ENCODE data around the gene RGS7.

The RGS7 gene

DNA sequence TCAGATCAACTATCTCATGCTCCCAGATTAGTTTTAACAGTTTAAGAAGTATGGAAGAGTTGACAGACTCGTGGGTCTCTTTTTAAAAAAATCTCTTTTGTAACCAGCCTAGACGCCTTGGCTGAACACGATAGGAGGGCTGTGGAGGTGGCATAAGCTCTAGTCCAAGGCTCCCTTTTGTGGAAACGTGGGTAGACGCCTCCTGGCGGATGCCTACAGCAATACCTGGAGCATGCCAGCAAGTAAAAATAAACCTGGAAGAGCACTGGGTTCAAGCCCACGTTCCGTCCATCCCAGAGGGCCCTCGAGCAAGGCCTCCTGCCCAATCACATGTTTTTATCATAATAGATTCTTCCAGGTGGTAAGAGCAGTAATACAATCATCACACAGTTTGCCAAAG lies 87.9 kb downstream of the RGS7 start:
- no peak overlapping the region for H3K4me3 ChIP-seq (ENCODE audit: low read length)
- no peaks in the 10 kb centered on the region for H3K36me3 ChIP-seq (ENCODE audit: control insufficient read depth, insufficient read depth, low read length, severe bottlenecking)
- H3K9me3 ChIP-seq (ENCODE audit: control insufficient read depth, low read length) = peaks cover 9% of the 10 kb centered on the region
- DNase-seq (ENCODE audit: low read depth) = no peak
- no peak overlapping the region for H3K9ac ChIP-seq (ENCODE audit: low read length)
- H3K27me3 ChIP-seq (replicated peaks; ENCODE audit: control insufficient read depth, insufficient read depth, low read length) = no peaks in the 10 kb centered on the region
- no peaks in the 10 kb centered on the region for H3K4me1 ChIP-seq (ENCODE audit: control insufficient read depth, insufficient read depth, low read length)

DNA sequence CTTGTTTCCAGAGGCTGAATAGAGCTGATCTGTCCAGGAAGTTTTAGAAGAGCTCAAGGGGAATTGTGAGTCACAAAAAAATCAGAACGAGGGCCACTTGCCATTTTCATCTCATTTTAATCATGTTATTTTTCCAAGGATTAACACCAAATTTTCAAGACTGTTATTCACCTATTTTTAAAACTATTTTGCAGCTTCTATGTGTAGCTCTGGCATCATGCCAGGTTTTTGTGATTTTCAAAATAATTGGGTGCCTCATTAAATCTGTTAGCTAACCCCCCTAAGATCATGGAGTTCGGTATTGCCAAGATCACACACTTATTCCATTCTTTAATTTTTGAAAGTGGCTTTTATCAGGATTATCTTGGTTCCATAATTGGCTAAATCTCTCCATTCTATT lies 90.9 kb downstream of the RGS7 start:
- no peaks in the 10 kb centered on the region for H3K27me3 ChIP-seq (replicated peaks; ENCODE audit: control insufficient read depth, insufficient read depth, low read length)
- no peaks in the 10 kb centered on the region for H3K9me3 ChIP-seq (ENCODE audit: control insufficient read depth, low read length)
- H3K4me3 ChIP-seq (ENCODE audit: low read length) = no peak overlapping the region
- H3K4me1 ChIP-seq (ENCODE audit: control insufficient read depth, insufficient read depth, low read length) = no peaks in the 10 kb centered on the region
- DNase-seq (ENCODE audit: low read depth) = no peak
- H3K36me3 ChIP-seq (ENCODE audit: control insufficient read depth, insufficient read depth, low read length, severe bottlenecking) = no peaks in the 10 kb centered on the region
- H3K9ac ChIP-seq (ENCODE audit: low read length) = no peak overlapping the region

DNA sequence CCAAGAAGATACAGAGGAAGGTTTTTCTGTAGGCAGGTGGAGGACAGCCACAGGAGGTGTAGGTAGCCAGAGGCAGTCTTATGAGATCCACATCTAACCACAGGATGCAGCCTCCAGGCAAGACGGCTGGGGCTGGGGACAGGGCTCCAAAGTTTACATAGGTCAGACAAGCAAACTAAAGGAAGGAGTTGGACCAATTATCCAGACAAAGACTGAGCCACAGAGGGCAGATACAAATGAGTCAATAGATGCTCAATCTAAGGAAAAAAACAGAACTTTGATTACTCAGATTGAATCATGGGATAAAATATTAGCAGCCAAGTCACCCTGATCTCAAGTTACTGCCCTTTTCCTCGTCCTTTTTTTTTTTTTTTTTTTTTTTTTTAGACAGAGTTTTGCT lies 91.6 kb downstream of the RGS7 start:
- H3K27me3 ChIP-seq (replicated peaks; ENCODE audit: control insufficient read depth, insufficient read depth, low read length) = no peaks in the 10 kb centered on the region
- H3K4me1 ChIP-seq (ENCODE audit: control insufficient read depth, insufficient read depth, low read length) = no peaks in the 10 kb centered on the region
- H3K36me3 ChIP-seq (ENCODE audit: control insufficient read depth, insufficient read depth, low read length, severe bottlenecking) = no peaks in the 10 kb centered on the region
- H3K9me3 ChIP-seq (ENCODE audit: control insufficient read depth, low read length) = no peaks in the 10 kb centered on the region
- DNase-seq (ENCODE audit: low read depth) = no peak
- H3K4me3 ChIP-seq (ENCODE audit: low read length) = no peak overlapping the region
- no peak overlapping the region for H3K9ac ChIP-seq (ENCODE audit: low read length)

DNA sequence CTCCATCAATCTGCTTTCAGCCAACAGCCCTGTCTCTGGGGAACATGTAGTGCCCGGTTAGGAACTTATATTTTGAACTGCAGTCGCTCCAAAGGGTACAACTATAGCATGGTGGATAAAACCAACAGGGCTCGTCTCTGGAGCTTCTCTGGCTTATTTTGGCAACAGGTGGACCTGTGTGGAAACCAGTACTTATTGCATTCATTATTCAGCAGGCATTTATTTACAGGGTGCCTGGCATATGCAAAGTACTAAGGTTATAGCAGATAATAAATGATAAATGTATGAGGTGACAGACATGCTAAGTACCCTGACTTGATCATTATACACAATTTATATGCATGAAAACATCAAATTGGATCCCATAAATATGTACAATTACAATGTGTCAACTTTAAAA lies 93.7 kb downstream of the RGS7 start:
- no peaks in the 10 kb centered on the region for H3K9me3 ChIP-seq (ENCODE audit: control insufficient read depth, low read length)
- no peak for DNase-seq (ENCODE audit: low read depth)
- H3K27me3 ChIP-seq (replicated peaks; ENCODE audit: control insufficient read depth, insufficient read depth, low read length) = no peaks in the 10 kb centered on the region
- no peaks in the 10 kb centered on the region for H3K36me3 ChIP-seq (ENCODE audit: control insufficient read depth, insufficient read depth, low read length, severe bottlenecking)
- H3K4me3 ChIP-seq (ENCODE audit: low read length) = no peak overlapping the region
- no peak overlapping the region for H3K9ac ChIP-seq (ENCODE audit: low read length)
- H3K4me1 ChIP-seq (ENCODE audit: control insufficient read depth, insufficient read depth, low read length) = no peaks in the 10 kb centered on the region

DNA sequence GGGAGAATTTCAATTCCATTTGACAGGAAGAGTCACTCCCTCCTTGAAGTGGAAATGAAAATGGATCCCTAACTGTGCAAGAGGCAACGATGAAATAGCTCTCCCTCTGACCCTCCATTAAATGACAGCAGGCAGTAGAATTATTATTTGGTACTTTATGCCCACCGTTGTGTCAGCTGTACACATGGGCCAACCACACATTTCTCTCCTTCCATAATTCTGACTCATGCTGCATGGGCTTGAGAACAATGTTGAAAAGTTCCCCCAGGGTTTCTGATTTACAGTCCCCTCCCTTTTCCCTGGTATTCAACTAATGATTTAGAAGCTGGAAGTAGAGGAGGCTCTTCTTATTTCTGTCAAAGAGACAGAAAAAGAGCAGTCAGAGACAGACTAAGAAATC lies 103.5 kb downstream of the RGS7 start:
- Histone ChIP-seq H3K27me3 (replicated peaks; ENCODE audit: control insufficient read depth, insufficient read depth, low read length) (no peaks in the 10 kb centered on the region), H3K4me3 (ENCODE audit: low read length) (no peak overlapping the region), H3K9me3 (ENCODE audit: control insufficient read depth, low read length) (peaks cover 5% of the 10 kb centered on the region), H3K36me3 (ENCODE audit: control insufficient read depth, insufficient read depth, low read length, severe bottlenecking) (no peaks in the 10 kb centered on the region), H3K9ac (ENCODE audit: low read length) (no peak overlapping the region), H3K4me1 (ENCODE audit: control insufficient read depth, insufficient read depth, low read length) (no peaks in the 10 kb centered on the region)
- peak; percentile 58 for DNase-seq (ENCODE audit: low read depth)

DNA sequence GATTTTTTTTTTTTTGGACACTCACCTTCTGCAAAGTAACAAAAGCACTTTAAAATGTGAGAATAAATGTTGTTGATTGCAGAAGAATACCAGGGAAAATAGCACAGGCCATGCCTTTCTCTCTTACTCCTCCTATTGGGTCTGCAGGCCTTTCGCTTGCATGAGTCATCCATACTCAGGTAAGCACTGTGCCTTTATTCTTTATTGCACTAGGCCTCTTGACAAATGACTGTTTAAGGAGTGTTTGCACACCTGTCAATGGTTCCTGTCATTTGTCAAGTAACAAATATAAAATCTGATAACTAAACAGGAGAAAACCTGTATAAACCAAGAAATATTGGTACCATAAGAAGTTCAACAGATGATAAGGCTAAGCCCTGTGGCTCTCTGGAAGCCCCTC lies 106.5 kb downstream of the RGS7 start:
- no peaks in the 10 kb centered on the region for H3K27me3 ChIP-seq (replicated peaks; ENCODE audit: control insufficient read depth, insufficient read depth, low read length)
- H3K36me3 ChIP-seq (ENCODE audit: control insufficient read depth, insufficient read depth, low read length, severe bottlenecking) = no peaks in the 10 kb centered on the region
- H3K9me3 ChIP-seq (ENCODE audit: control insufficient read depth, low read length) = peaks cover 13% of the 10 kb centered on the region
- no peak for DNase-seq (ENCODE audit: low read depth)
- no peak overlapping the region for H3K4me3 ChIP-seq (ENCODE audit: low read length)
- H3K9ac ChIP-seq (ENCODE audit: low read length) = no peak overlapping the region
- H3K4me1 ChIP-seq (ENCODE audit: control insufficient read depth, insufficient read depth, low read length) = no peaks in the 10 kb centered on the region

DNA sequence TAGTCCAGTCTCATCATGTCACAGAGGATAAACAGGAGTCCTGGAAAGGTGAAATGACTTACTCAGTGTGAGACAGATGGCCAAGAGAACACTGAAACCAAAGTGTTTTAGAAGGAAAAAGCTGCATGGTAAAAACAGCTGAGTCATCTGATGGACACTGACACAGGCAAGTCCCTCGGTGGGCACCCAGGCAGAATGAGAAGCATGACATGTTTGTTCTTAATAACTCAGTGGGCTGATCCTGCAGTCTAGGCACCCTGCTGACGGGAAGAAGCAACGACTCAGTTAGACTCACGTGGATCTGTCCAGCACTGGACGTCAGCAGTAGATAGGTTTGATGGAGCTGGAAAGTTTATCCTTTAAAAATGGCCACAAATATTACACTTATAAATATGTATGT lies 116.9 kb downstream of the RGS7 start:
- DNase-seq (ENCODE audit: low read depth) = no peak
- Histone ChIP-seq H3K27me3 (replicated peaks; ENCODE audit: control insufficient read depth, insufficient read depth, low read length) (no peaks in the 10 kb centered on the region), H3K36me3 (ENCODE audit: control insufficient read depth, insufficient read depth, low read length, severe bottlenecking) (no peaks in the 10 kb centered on the region), H3K9ac (ENCODE audit: low read length) (no peak overlapping the region), H3K9me3 (ENCODE audit: control insufficient read depth, low read length) (peaks cover 3% of the 10 kb centered on the region), H3K4me3 (ENCODE audit: low read length) (no peak overlapping the region), H3K4me1 (ENCODE audit: control insufficient read depth, insufficient read depth, low read length) (no peaks in the 10 kb centered on the region)

DNA sequence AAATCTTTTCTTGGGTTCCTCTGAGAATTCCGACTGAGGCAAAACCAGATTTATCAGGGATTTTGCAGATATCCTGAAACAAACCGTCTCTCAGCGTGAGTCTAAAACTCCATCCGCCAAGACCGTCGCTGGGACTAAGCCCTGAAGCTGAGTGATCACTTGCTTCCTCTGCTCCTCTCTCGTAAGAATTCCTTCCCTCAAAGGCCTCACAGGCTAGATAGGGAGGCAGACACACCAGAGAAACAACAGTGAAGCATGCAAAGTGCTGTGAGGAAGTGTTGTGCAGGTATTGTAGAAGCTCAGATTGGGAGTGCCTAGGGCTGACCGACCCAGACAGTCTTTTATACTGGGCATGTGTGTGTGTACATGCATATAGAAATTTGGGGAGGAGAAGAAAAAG lies 119.1 kb downstream of the RGS7 start:
- no peak for DNase-seq (ENCODE audit: low read depth)
- H3K36me3 ChIP-seq (ENCODE audit: control insufficient read depth, insufficient read depth, low read length, severe bottlenecking) = no peaks in the 10 kb centered on the region
- no peak overlapping the region for H3K9ac ChIP-seq (ENCODE audit: low read length)
- no peaks in the 10 kb centered on the region for H3K27me3 ChIP-seq (replicated peaks; ENCODE audit: control insufficient read depth, insufficient read depth, low read length)
- H3K4me1 ChIP-seq (ENCODE audit: control insufficient read depth, insufficient read depth, low read length) = no peaks in the 10 kb centered on the region
- H3K9me3 ChIP-seq (ENCODE audit: control insufficient read depth, low read length) = peaks cover 3% of the 10 kb centered on the region
- no peak overlapping the region for H3K4me3 ChIP-seq (ENCODE audit: low read length)

DNA sequence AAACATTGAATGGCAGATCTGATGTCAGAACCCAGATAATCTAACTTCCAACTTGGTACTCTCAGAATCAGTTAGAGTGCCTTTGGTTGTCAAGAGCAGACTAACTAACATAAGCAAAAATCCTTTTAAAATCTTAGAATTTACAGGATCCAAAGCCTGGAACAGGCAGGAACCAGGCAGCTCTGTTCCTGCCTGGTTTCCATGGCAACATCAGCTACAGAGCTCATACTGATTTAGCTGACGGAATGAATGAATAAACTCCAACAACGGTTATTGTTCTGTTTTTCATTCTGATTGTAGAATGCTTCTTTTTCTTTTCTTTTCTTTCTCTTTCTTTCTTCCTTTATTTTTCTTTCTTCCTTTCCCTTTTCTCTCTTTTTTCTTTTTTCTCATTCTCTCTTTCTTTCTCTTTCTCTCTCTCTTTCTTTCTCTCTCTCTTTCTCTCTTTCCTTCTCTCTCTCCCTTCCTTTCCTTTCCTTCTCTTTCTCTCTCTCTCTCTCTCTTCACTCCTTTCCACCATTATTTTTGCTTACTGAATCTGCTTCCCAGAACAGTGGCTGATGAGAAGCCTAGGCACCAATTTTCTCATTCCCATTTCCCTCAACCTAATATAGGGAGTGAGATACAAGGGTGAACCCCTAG lies 121.6 kb downstream of the RGS7 start:
- H3K4me1 ChIP-seq (ENCODE audit: control insufficient read depth, insufficient read depth, low read length) = no peaks in the 10 kb centered on the region
- no peaks in the 10 kb centered on the region for H3K9me3 ChIP-seq (ENCODE audit: control insufficient read depth, low read length)
- H3K4me3 ChIP-seq (ENCODE audit: low read length) = no peak overlapping the region
- no peak overlapping the region for H3K9ac ChIP-seq (ENCODE audit: low read length)
- DNase-seq (ENCODE audit: low read depth) = no peak
- no peaks in the 10 kb centered on the region for H3K36me3 ChIP-seq (ENCODE audit: control insufficient read depth, insufficient read depth, low read length, severe bottlenecking)
- H3K27me3 ChIP-seq (replicated peaks; ENCODE audit: control insufficient read depth, insufficient read depth, low read length) = no peaks in the 10 kb centered on the region

DNA sequence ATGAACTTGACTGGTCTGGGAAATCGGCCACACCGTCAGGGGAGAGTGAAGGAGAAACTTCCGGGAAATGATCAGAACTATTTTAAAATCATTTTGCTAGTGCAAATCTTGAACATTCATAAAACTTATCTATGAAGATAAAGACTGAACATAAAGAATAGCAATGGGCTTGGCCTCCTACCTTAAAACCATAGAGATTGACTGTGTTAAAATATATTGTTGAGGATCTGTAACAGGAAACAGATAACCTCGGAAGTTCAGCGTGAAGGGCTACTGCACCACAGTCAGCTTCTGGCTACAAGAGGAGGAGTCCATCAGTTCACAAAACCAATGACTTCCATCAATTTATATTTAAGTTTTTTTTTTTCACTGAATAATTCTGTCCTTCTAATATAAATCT lies 127.3 kb downstream of the RGS7 start:
- Histone ChIP-seq H3K36me3 (ENCODE audit: control insufficient read depth, insufficient read depth, low read length, severe bottlenecking) (no peaks in the 10 kb centered on the region), H3K4me3 (ENCODE audit: low read length) (no peak overlapping the region), H3K4me1 (ENCODE audit: control insufficient read depth, insufficient read depth, low read length) (no peaks in the 10 kb centered on the region), H3K27me3 (replicated peaks; ENCODE audit: control insufficient read depth, insufficient read depth, low read length) (no peaks in the 10 kb centered on the region), H3K9ac (ENCODE audit: low read length) (no peak overlapping the region), H3K9me3 (ENCODE audit: control insufficient read depth, low read length) (no peaks in the 10 kb centered on the region)
- no peak for DNase-seq (ENCODE audit: low read depth)

DNA sequence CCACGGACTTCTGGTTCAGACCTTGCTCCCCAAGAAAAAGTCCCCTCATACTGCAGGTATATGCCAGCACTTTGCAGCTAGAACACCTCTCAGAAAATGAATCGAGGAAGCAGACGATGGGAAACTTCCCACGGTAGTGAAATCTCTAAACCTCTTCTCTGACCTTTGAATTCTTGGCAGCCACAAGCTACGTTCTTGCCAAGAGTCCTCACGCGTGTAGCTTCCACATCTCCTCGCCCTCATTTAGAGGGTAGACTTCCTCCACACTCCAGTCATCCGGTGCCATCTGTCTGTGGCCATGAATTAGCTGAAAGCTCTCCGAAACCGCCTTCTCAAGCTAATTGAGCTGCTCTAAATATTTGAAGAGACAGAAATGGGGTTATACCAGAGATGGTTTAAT lies 127.8 kb downstream of the RGS7 start:
- H3K4me3 ChIP-seq (ENCODE audit: low read length) = no peak overlapping the region
- DNase-seq (ENCODE audit: low read depth) = peak; percentile 12
- H3K9me3 ChIP-seq (ENCODE audit: control insufficient read depth, low read length) = no peaks in the 10 kb centered on the region
- H3K27me3 ChIP-seq (replicated peaks; ENCODE audit: control insufficient read depth, insufficient read depth, low read length) = no peaks in the 10 kb centered on the region
- H3K9ac ChIP-seq (ENCODE audit: low read length) = no peak overlapping the region
- no peaks in the 10 kb centered on the region for H3K4me1 ChIP-seq (ENCODE audit: control insufficient read depth, insufficient read depth, low read length)
- no peaks in the 10 kb centered on the region for H3K36me3 ChIP-seq (ENCODE audit: control insufficient read depth, insufficient read depth, low read length, severe bottlenecking)

DNA sequence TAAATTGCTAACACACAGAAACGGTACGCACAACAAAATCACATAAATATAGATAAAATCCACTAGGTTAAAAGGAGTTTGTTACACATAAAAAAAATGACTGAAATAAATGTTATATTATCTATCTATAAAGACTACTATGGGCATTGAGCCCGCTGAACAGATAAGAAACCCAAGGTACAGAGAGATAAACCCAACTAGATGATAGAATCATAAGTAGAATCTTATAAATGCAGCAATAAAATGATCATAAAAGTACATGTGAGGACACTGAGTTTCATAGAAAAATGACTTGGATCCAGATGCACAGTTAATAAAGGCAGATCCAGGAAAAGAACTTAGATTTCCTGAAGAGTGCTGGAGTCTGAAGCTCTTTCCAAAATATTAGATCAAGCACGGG lies 128.7 kb downstream of the RGS7 start:
- Histone ChIP-seq H3K36me3 (ENCODE audit: control insufficient read depth, insufficient read depth, low read length, severe bottlenecking) (no peaks in the 10 kb centered on the region), H3K9ac (ENCODE audit: low read length) (no peak overlapping the region), H3K9me3 (ENCODE audit: control insufficient read depth, low read length) (no peaks in the 10 kb centered on the region), H3K4me3 (ENCODE audit: low read length) (no peak overlapping the region), H3K27me3 (replicated peaks; ENCODE audit: control insufficient read depth, insufficient read depth, low read length) (no peaks in the 10 kb centered on the region), H3K4me1 (ENCODE audit: control insufficient read depth, insufficient read depth, low read length) (no peaks in the 10 kb centered on the region)
- no peak for DNase-seq (ENCODE audit: low read depth)
